K562 (cell line): ENCODE measurements around the gene TXNL1. TPM values are rescaled to one million over a fixed set of nuclear protein-coding genes. Genes with fewer than 3 reads are reported as not detected.

Source experiments
- ATAC-seq: fragments of 200-7000 bp; cut with Tn5 transposase; 3 replicates; pipeline ENCODE4 v1.9.1; 2020; ENCODE audit warnings: moderate library complexity
- BruUV-seq: library from RNA; stranded (reverse); fragments of 400-500 nt; replicated peaks from 2 replicates; lab custom pipeline; 2021; lab: Mats Ljungman, UMichigan
- CTCF ChIA-PET: fragments of 300-600 bp; formaldehyde crosslinking; extraction: SDS; loops from one replicate; lab custom pipeline; 2021; ENCODE audit warnings: low intra/inter-chr PET ratio; lab: Yijun Ruan, JAX
- POLR2A ChIA-PET: fragments of 300-600, 350-650 bp; sonication (Branson Sonifier 250); formaldehyde crosslinking; extraction: SDS; loops from one replicate; lab custom pipeline; 2021; ENCODE audit warnings: antibody characterized with exemption, inconsistent platforms; lab: Yijun Ruan, JAX
- DNase-seq, 4 experiments: peaks; one replicate each; pipeline versions ENCODE4 v3.0.0 to v3.0.0-alpha.2; 2011 to 2018; ENCODE audit warnings: low spot score in 3 of 4, mixed read lengths in 3 of 4; ENCODE audit errors: extremely low read depth in 1 of 4
- FAIRE-seq: peaks from 2 replicates; lab custom pipeline; 2011; peaks lifted over from hg19 to GRCh38; lab: Jason Lieb, UNC
- H2AFZ ChIP-seq: 2 replicates; pipeline ENCODE4 v1.6.0; 2011; ENCODE audit warnings: low read depth, low read length, control low read depth, inconsistent platforms
- H3K27ac ChIP-seq: fragments of 200-600 bp; 3 replicates; pipeline ENCODE4 v1.8.0; 2011; ENCODE audit warnings: low read depth, mild to moderate bottlenecking, control low read depth, inconsistent platforms, low read length, moderate library complexity, mixed read lengths; ENCODE audit errors: extremely low read depth
- H3K27me3 ChIP-seq, 2 experiments: fragments of 300-600 bp in 1 of 2; 2 replicates in 1 of 2; 3 replicates in 1 of 2; pipeline versions ENCODE4 v1.6.0 to v1.8.0; 2011; ENCODE audit warnings: inconsistent platforms in 2 of 2, low read length in 2 of 2, mild to moderate bottlenecking in 1 of 2, mixed read lengths in 1 of 2, moderate library complexity in 1 of 2; ENCODE audit not compliant: control insufficient read depth in 2 of 2, insufficient read depth in 2 of 2
- H3K36me3 ChIP-seq: fragments of 300-600 bp; 3 replicates; pipeline ENCODE4 v1.8.0; 2011; ENCODE audit warnings: mild to moderate bottlenecking, low read length, inconsistent platforms; ENCODE audit not compliant: control insufficient read depth, insufficient read depth
- H3K4me1 ChIP-seq, 2 experiments: fragments of 200-600 bp in 1 of 2; replicated peaks in 1 of 2; 2 replicates in 1 of 2; 3 replicates in 1 of 2; pipeline versions ENCODE4 v1.5.1 to v1.8.0; 2011; ENCODE audit warnings: inconsistent platforms in 2 of 2, low read length in 2 of 2, mild to moderate bottlenecking in 1 of 2, mixed read lengths in 1 of 2, moderate library complexity in 1 of 2; ENCODE audit not compliant: control insufficient read depth in 2 of 2, insufficient read depth in 2 of 2
- H3K4me2 ChIP-seq: 2 replicates; pipeline ENCODE4 v1.6.1; 2011; ENCODE audit warnings: low read length, control low read depth, inconsistent platforms, mixed read lengths; ENCODE audit not compliant: insufficient read depth
- H3K4me3 ChIP-seq: fragments of 200-600 bp; sonication (generic), shearing (Covaris generic); 2 replicates; pipeline ENCODE4 v1.5.1; 2016; ENCODE audit warnings: control low read depth, inconsistent platforms
- H3K79me2 ChIP-seq: fragments of 200-600 bp; 3 replicates; pipeline ENCODE4 v1.8.0; 2011; ENCODE audit warnings: low read length, inconsistent platforms; ENCODE audit not compliant: control insufficient read depth, insufficient read depth
- H3K9ac ChIP-seq, 2 experiments: 2 replicates each; pipeline versions ENCODE4 v1.6.0 to v1.6.1; 2011; ENCODE audit warnings: low read depth in 2 of 2, low read length in 2 of 2, control low read depth in 1 of 2, inconsistent platforms in 1 of 2, mild to moderate bottlenecking in 1 of 2, mixed read lengths in 1 of 2; ENCODE audit not compliant: insufficient read depth in 1 of 2
- H3K9me1 ChIP-seq: one replicate; pipeline ENCODE4 v1.6.0; 2011; ENCODE audit warnings: inconsistent platforms, mild to moderate bottlenecking, low read length, moderate library complexity; ENCODE audit not compliant: control insufficient read depth, insufficient read depth
- H3K9me3 ChIP-seq: replicated peaks from 2 replicates; pipeline ENCODE4 v1.5.1; 2011; ENCODE audit warnings: low read depth, low read length, inconsistent platforms; ENCODE audit not compliant: control insufficient read depth, insufficient read depth
- H4K20me1 ChIP-seq: replicated peaks from 2 replicates; pipeline ENCODE4 v1.6.1; 2011; ENCODE audit warnings: low read length, inconsistent platforms, mixed read lengths; ENCODE audit not compliant: control insufficient read depth, insufficient read depth
- BHLHE40 ChIP-seq: IDR thresholded peaks from 2 replicates; pipeline ENCODE4 v1.6.1; 2011; ENCODE audit warnings: low read length, improper control_type of control experiment
- CREB5 ChIP-seq: fragments of 250-450 bp; sonication (Bioruptor Pico); IDR thresholded peaks from 2 replicates; pipeline ENCODE4 v1.5.0; 2020; ENCODE audit warnings: mild to moderate bottlenecking
- CTCFL ChIP-seq: IDR thresholded peaks from 2 replicates; pipeline ENCODE4 v1.6.1; 2011; ENCODE audit warnings: borderline replicate concordance, low read depth, mild to moderate bottlenecking, moderate library complexity, low read length; ENCODE audit not compliant: insufficient read depth, poor library complexity, severe bottlenecking
- ERF ChIP-seq: fragments of 450-650 bp; formaldehyde crosslinking; IDR thresholded peaks from 2 replicates; pipeline ENCODE4 v1.4.0; 2020; ENCODE audit warnings: mild to moderate bottlenecking, mixed read lengths
- GATAD2B ChIP-seq: fragments of 450-650 bp; IDR thresholded peaks from 2 replicates; pipeline ENCODE4 v1.6.1; 2017; ENCODE audit warnings: mild to moderate bottlenecking, borderline replicate concordance
- HSF4 ChIP-seq: fragments of 250-450 bp; sonication (Bioruptor Pico); IDR thresholded peaks from 2 replicates; pipeline ENCODE4 v2.1.2; 2022; ENCODE audit warnings: mild to moderate bottlenecking, moderate library complexity, borderline replicate concordance
- MBD1 ChIP-seq: fragments of 250-450 bp; sonication (Bioruptor Pico); IDR thresholded peaks from 2 replicates; pipeline ENCODE4 v1.8.0; 2022; ENCODE audit warnings: inconsistent platforms
- MTA3 ChIP-seq: fragments of 450-650 bp; formaldehyde crosslinking; IDR thresholded peaks from 2 replicates; pipeline ENCODE4 v1.6.1; 2017; ENCODE audit warnings: mild to moderate bottlenecking, borderline replicate concordance
- NR0B1 ChIP-seq: fragments of 450-650 bp; IDR thresholded peaks from one replicate; pipeline ENCODE4 v1.6.1; 2018; ENCODE audit warnings: mild to moderate bottlenecking, moderate library complexity; ENCODE audit not compliant: partially characterized antibody
- SOX6 ChIP-seq: fragments of 450-650 bp; IDR thresholded peaks from 2 replicates; pipeline ENCODE4 v1.6.1; 2014; ENCODE audit warnings: mild to moderate bottlenecking
- TOE1 ChIP-seq, 2 experiments: fragments of 450-650 bp in 1 of 2; sonication (generic) in 1 of 2; formaldehyde crosslinking in 1 of 2; IDR thresholded peaks; 2 replicates each; pipeline versions ENCODE4 v1.7.1 to v1.8.0; 2016 to 2022; ENCODE audit warnings: borderline replicate concordance in 2 of 2, mild to moderate bottlenecking in 2 of 2, antibody characterized with exemption in 1 of 2, inconsistent platforms in 1 of 2, low read depth in 1 of 2, missing genetic modification reagents in 1 of 2, moderate library complexity in 1 of 2
- ZKSCAN8 ChIP-seq: fragments of 200-800 bp; sonication (Bioruptor generic); IDR thresholded peaks from 2 replicates; pipeline ENCODE4 v1.6.1; 2016; ENCODE audit warnings: missing genetic modification characterization, missing compliant biosample characterization
- ZNF586 ChIP-seq: fragments of 450-650 bp; formaldehyde crosslinking; conservative IDR thresholded peaks from 2 replicates; pipeline ENCODE4 v1.4.0; 2020; ENCODE audit warnings: mild to moderate bottlenecking, moderate library complexity
- ZNF668 ChIP-seq: fragments of 250-450 bp; sonication (Bioruptor Pico); IDR thresholded peaks from 2 replicates; pipeline ENCODE4 v1.8.0; 2022; ENCODE audit warnings: mild to moderate bottlenecking, inconsistent platforms
- WGBS: fragments of 100-300 bp; shearing (Covaris generic); methylation state at CpG from one replicate; pipeline ENCODE4 v1.1.6; 2016; ENCODE audit warnings: low coverage, mixed read lengths; ENCODE audit not compliant: insufficient coverage; ENCODE audit errors: missing lambda C conversion rate; 5-methylcytosine and 5-hydroxymethylcytosine counted together
- in situ Hi-C: fragments of 300-500 bp; cut with MboI; formaldehyde crosslinking; loops from 4 replicates; pipeline ENCODE4 v1.15.0; 2018; ENCODE audit warnings: inconsistent platforms, mixed read lengths
- intact Hi-C: fragments of 100-400 bp; cut with micrococcal nuclease; formaldehyde crosslinking; loops from 2 replicates; pipeline ENCODE4 v1.14.2; 2022
- polyA plus RNA-seq, 8 experiments: library from polyadenylated mRNA; depleted of rRNA in 4 of 8; stranded (reverse) in 5 of 8; unstranded in 3 of 8; fragments of >200 nt; fragmentation: Nextera tagmentation in 2 of 8; fragmentation: Illumina TruSeq in 1 of 8; extraction: Ambion mirVana in 2 of 8; extraction: Trizol in 1 of 8; gene quantifications; 2 replicates each; pipeline versions ENCODE4 v1.2.1 to v1.2.3, GENCODE V29; 2011 to 2014; ENCODE audit warnings: inconsistent platforms in 1 of 8, missing spikeins in 1 of 8
- total RNA-seq, 7 experiments: library from RNA; depleted of rRNA in 6 of 7; stranded (reverse); fragments of >200 nt in 6 of 7; fragmentation: Illumina TruSeq in 2 of 7; extraction: Trizol in 2 of 7; gene quantifications; 2 replicates each; pipeline versions ENCODE4 v1.2.1 to v1.2.3, GENCODE V29; 2011 to 2021; ENCODE audit warnings: low replicate concordance in 1 of 7

TXNL1 gene
- total and polyA plus RNA-seq, 9 of the 15 experiments (the other 6 are each of a cell fraction or from before 2014, with no cell fraction given) = 45.4 to 103 (median 65.7) TPM

GRCh38 chr18:56662502-56662901 lies 24.1 kb upstream of the TXNL1 start:
- DNase-seq (no peak), FAIRE-seq (no peak), ATAC-seq (no peak)
- H3K36me3 ChIP-seq = no peaks in the 10 kb centered on the region
- H4K20me1 ChIP-seq = no peaks in the 10 kb centered on the region
- no peak overlapping the region for H3K4me3 ChIP-seq
- intact Hi-C loops = no loop called here
- 24% methylated on average over 5 of the region's 5 CpGs for WGBS
- no peaks in the 10 kb centered on the region for H3K9me1 ChIP-seq
- no TSS peak for BruUV-seq
- H2AFZ ChIP-seq = peak overlapping the region; percentile 51
- ChIA-PET CTCF (no interaction called here), POLR2A (interaction anchor here (1.2 kb wide), 1 partner anchor 20 kb away, joined by 3 read pairs; no protein-coding TSS in a partner anchor)
- H3K79me2 ChIP-seq = peaks cover 21% of the 10 kb centered on the region; the same call in 2 of the 3 replicates
- H3K4me2 ChIP-seq = peak overlapping the region; percentile 63; the same call in 1 of the 2 replicates
- in situ Hi-C loops = no loop called here
- peak overlapping the region; percentile 17; the same call in 1 of the 3 replicates for H3K27ac ChIP-seq
- no peaks in the 10 kb centered on the region for H3K9me3 ChIP-seq
- H3K4me1 ChIP-seq = peaks cover 5 to 19% of the 10 kb centered on the region in 2 experiments; a peak in 2 of 5 replicates
- H3K9ac ChIP-seq = 0 out of 4 replicates have a peak overlapping the region, but pooled peaks of 1 of the 2 experiments have one; percentile 4
- H3K27me3 ChIP-seq = no peaks in the 10 kb centered on the region
- TF ChIP-seq NR0B1 = no peak
- no peak for TF ChIP-seq CTCFL
- no peak for TF ChIP-seq ZNF586 (CRISPR knock-in tag)
- no peak for TF ChIP-seq SOX6
- no peak for TF ChIP-seq ERF (CRISPR knock-in tag)
- no peak for TF ChIP-seq BHLHE40
- TF ChIP-seq CREB5 (CRISPR knock-in tag) = no peak
- TF ChIP-seq HSF4 = no peak
- TF ChIP-seq GATAD2B = no peak
- no peak for TF ChIP-seq TOE1 (IDR thresholded peaks at IDR 0.05; ENCODE audit: borderline replicate concordance)
- no peak for TF ChIP-seq TOE1 (CRISPR knock-in tag; IDR thresholded peaks at IDR 0.05; ENCODE audit: borderline replicate concordance, low read depth)
- TF ChIP-seq MTA3 = no peak
- TF ChIP-seq MBD1 (CRISPR knock-in tag) = no peak
- TF ChIP-seq ZKSCAN8 = no peak
- no peak for TF ChIP-seq ZNF668 (CRISPR knock-in tag)
